Measurements from ENCODE around the gene ZNF12. TPM values are rescaled to one million over a fixed set of nuclear protein-coding genes. Genes with fewer than 3 reads are reported as not detected.
A peak's percentile ranks its signal among the peaks of the same experiment; 100 is the strongest.
"Not testable (repeated sequence)": the region's sequence is repeated elsewhere in the genome, so short reads cannot be mapped to it uniquely, and the experiment has no call there.

Gene ZNF12
- total RNA-seq, result 8.3 and 11.1 TPM in 2 replicates

GRCh38 chr7:6706666-6707407 is at the start of gene ZNF12:
Gene ZNF12, minus strand, starts transcription at chr7:6706947. Its CDS starts 1,774 bp downstream, at chr7:6705173.
- peak; percentile 48 for DNase-seq (ENCODE audit: extremely low read depth, low read depth, low spot score)

- not testable (repeated sequence) for DNase-seq (ENCODE audit: extremely low read depth, low read depth, low spot score)
These were observed 47.2 kb upstream of the ZNF12 start, which contains the start of gene RSPH10B2 for GRCh38 chr7:6753964-6754363. Gene RSPH10B2, plus strand, starts transcription at chr7:6754103. Its CDS starts 3,575 bp downstream, at chr7:6757678.

- not testable (repeated sequence) for DNase-seq (ENCODE audit: extremely low read depth, low read depth, low spot score)
These were observed 43.4 kb upstream of the ZNF12 start for GRCh38 chr7:6750173-6750572.

- DNase-seq (ENCODE audit: extremely low read depth, low read depth, low spot score), result not testable (repeated sequence)
These were observed 42.6 kb upstream of the ZNF12 start for GRCh38 chr7:6749335-6749734.

GRCh38 chr7:6744410-6745100 is 37.8 kb upstream of the ZNF12 start:
- DNase-seq (ENCODE audit: extremely low read depth, low read depth, low spot score), result not testable (repeated sequence)

- not testable (repeated sequence) for DNase-seq (ENCODE audit: extremely low read depth, low read depth, low spot score)
These were observed 31.7 kb upstream of the ZNF12 start for GRCh38 chr7:6738415-6738814.

- DNase-seq (ENCODE audit: extremely low read depth, low read depth, low spot score), result no peak
These were observed 23.5 kb upstream of the ZNF12 start for GRCh38 chr7:6730343-6730633.

- DNase-seq (ENCODE audit: extremely low read depth, low read depth, low spot score), result peak; percentile 34
These were observed 23.0 kb upstream of the ZNF12 start for GRCh38 chr7:6729492-6730342.

GRCh38 chr7:6728893-6729491 is 22.2 kb upstream of the ZNF12 start:
- not testable (repeated sequence) for DNase-seq (ENCODE audit: extremely low read depth, low read depth, low spot score)

GRCh38 chr7:6727663-6728062 is 20.9 kb upstream of the ZNF12 start:
- no peak for DNase-seq (ENCODE audit: extremely low read depth, low read depth, low spot score)

GRCh38 chr7:6726341-6726740 is 19.6 kb upstream of the ZNF12 start:
- DNase-seq (ENCODE audit: extremely low read depth, low read depth, low spot score), result not testable (repeated sequence)

- DNase-seq (ENCODE audit: extremely low read depth, low read depth, low spot score), result no peak
These were observed 18.3 kb upstream of the ZNF12 start for GRCh38 chr7:6725003-6725402.

- not testable (repeated sequence) for DNase-seq (ENCODE audit: extremely low read depth, low read depth, low spot score)
These were observed 17.6 kb upstream of the ZNF12 start for GRCh38 chr7:6724351-6724750.

GRCh38 chr7:6718124-6718523 is 11.4 kb upstream of the ZNF12 start:
- DNase-seq (ENCODE audit: extremely low read depth, low read depth, low spot score), result no peak

- DNase-seq (ENCODE audit: extremely low read depth, low read depth, low spot score), result not testable (repeated sequence)
These were observed 9.2 kb upstream of the ZNF12 start for GRCh38 chr7:6715898-6716297.

GRCh38 chr7:6714360-6714759 is 7.6 kb upstream of the ZNF12 start:
- DNase-seq (ENCODE audit: extremely low read depth, low read depth, low spot score), result no peak

- DNase-seq (ENCODE audit: extremely low read depth, low read depth, low spot score), result no peak
These were observed 3.1 kb upstream of the ZNF12 start for GRCh38 chr7:6709808-6710207.

- no peak for DNase-seq (ENCODE audit: extremely low read depth, low read depth, low spot score)
These were observed 1.6 kb upstream of the ZNF12 start for GRCh38 chr7:6708304-6708703.

- no peak for DNase-seq (ENCODE audit: extremely low read depth, low read depth, low spot score)
These were observed 635 bp downstream of the ZNF12 start for GRCh38 chr7:6705959-6706665.

- no peak for DNase-seq (ENCODE audit: extremely low read depth, low read depth, low spot score)
These were observed 4.9 kb downstream of the ZNF12 start for GRCh38 chr7:6701860-6702259.

All from glomerular endothelial cell (primary cell).